ENCODE data around the gene ALDH1A2. TPM values are rescaled to one million over a fixed set of nuclear protein-coding genes. Genes with fewer than 3 reads are reported as not detected.
"Not testable (repeated sequence)": the region's sequence is repeated elsewhere in the genome, so short reads cannot be mapped to it uniquely, and the experiment has no call there.

Gene ALDH1A2
- total RNA-seq, 6 experiments from 2014 or later = not detected

- H3K9me3 Mint-ChIP-seq = no peaks in the 10 kb centered on the region
- no peak overlapping the region for H3K27ac Mint-ChIP-seq
- no peaks in the 10 kb centered on the region for H3K36me3 Mint-ChIP-seq (ENCODE audit: low read depth)
- H3K27me3 Mint-ChIP-seq (ENCODE audit: insufficient read depth) = peaks cover 14% of the 10 kb centered on the region
- TF ChIP-seq CTCF (IDR thresholded peaks at IDR 0.05) = no peak
- no peak overlapping the region for H3K4me3 Mint-ChIP-seq
- no peak for DNase-seq
- no peaks in the 10 kb centered on the region for H3K4me1 Mint-ChIP-seq (ENCODE audit: low read depth)
These were observed 19.0 kb downstream of the ALDH1A2 start for GRCh38 chr15:58046467-58046866.

GRCh38 chr15:58045376-58045775 lies 20.1 kb downstream of the ALDH1A2 start:
- H3K27ac Mint-ChIP-seq; H3K36me3 Mint-ChIP-seq (ENCODE audit: low read depth); H3K4me3 Mint-ChIP-seq; DNase-seq; H3K9me3 Mint-ChIP-seq; H3K4me1 Mint-ChIP-seq (ENCODE audit: low read depth): not testable (repeated sequence)
- peaks cover 13% of the 10 kb centered on the region for H3K27me3 Mint-ChIP-seq (ENCODE audit: insufficient read depth)

GRCh38 chr15:58044551-58044950 lies 21.0 kb downstream of the ALDH1A2 start:
- Mint-ChIP-seq H3K9me3 (no peaks in the 10 kb centered on the region), H3K4me1 (ENCODE audit: low read depth) (no peaks in the 10 kb centered on the region), H3K27me3 (ENCODE audit: insufficient read depth) (peaks cover 13% of the 10 kb centered on the region), H3K4me3 (no peak overlapping the region), H3K36me3 (ENCODE audit: low read depth) (no peaks in the 10 kb centered on the region), H3K27ac (no peak overlapping the region)
- no peak for TF ChIP-seq CTCF (IDR thresholded peaks at IDR 0.05)
- no peak for DNase-seq

GRCh38 chr15:58043192-58043903 lies 22.2 kb downstream of the ALDH1A2 start:
- no peak overlapping the region for H3K27ac Mint-ChIP-seq
- no peak overlapping the region for H3K4me3 Mint-ChIP-seq
- peak; percentile 87 for TF ChIP-seq CTCF (IDR thresholded peaks at IDR 0.05)
- DNase-seq = peak; percentile 16
- H3K9me3 Mint-ChIP-seq = no peaks in the 10 kb centered on the region
- H3K27me3 Mint-ChIP-seq (ENCODE audit: insufficient read depth) = peaks cover 12% of the 10 kb centered on the region
- H3K36me3 Mint-ChIP-seq (ENCODE audit: low read depth) = no peaks in the 10 kb centered on the region
- H3K4me1 Mint-ChIP-seq (ENCODE audit: low read depth) = no peaks in the 10 kb centered on the region

GRCh38 chr15:58042006-58042405 lies 23.5 kb downstream of the ALDH1A2 start:
- Mint-ChIP-seq H3K36me3 (ENCODE audit: low read depth) (no peaks in the 10 kb centered on the region), H3K27me3 (ENCODE audit: insufficient read depth) (peaks cover 11% of the 10 kb centered on the region; the same call in 1 of the 2 replicates), H3K27ac (no peak overlapping the region), H3K9me3 (no peaks in the 10 kb centered on the region), H3K4me3 (no peak overlapping the region), H3K4me1 (ENCODE audit: low read depth) (no peaks in the 10 kb centered on the region)
- TF ChIP-seq CTCF (IDR thresholded peaks at IDR 0.05) = no peak
- no peak for DNase-seq

- Mint-ChIP-seq H3K4me3 (no peak overlapping the region), H3K4me1 (ENCODE audit: low read depth) (no peaks in the 10 kb centered on the region), H3K9me3 (no peaks in the 10 kb centered on the region), H3K36me3 (ENCODE audit: low read depth) (no peaks in the 10 kb centered on the region), H3K27ac (no peak overlapping the region), H3K27me3 (ENCODE audit: insufficient read depth) (peaks cover 11% of the 10 kb centered on the region; the same call in 1 of the 2 replicates)
- no peak for DNase-seq
- TF ChIP-seq CTCF (IDR thresholded peaks at IDR 0.05) = no peak
These were observed 25.4 kb downstream of the ALDH1A2 start for GRCh38 chr15:58040150-58040549.

Data from HFFc6 (cell line).